KBM-7 (cell line): ENCODE measurements around the gene CCDC68.

ENCODE experiments used
- DNase-seq: peaks from one replicate; pipeline ENCODE4 v3.0.0-alpha.2; 2015
- in situ Hi-C: fragments of 300-500 bp; cut with MboI; formaldehyde crosslinking; loops from 2 replicates; pipeline ENCODE4 v1.14.3; 2020; ENCODE audit warnings: low sequenced_read_pairs, low pct_unique_long_range_greater_than_20kb, mixed read lengths

The CCDC68 gene

DNA sequence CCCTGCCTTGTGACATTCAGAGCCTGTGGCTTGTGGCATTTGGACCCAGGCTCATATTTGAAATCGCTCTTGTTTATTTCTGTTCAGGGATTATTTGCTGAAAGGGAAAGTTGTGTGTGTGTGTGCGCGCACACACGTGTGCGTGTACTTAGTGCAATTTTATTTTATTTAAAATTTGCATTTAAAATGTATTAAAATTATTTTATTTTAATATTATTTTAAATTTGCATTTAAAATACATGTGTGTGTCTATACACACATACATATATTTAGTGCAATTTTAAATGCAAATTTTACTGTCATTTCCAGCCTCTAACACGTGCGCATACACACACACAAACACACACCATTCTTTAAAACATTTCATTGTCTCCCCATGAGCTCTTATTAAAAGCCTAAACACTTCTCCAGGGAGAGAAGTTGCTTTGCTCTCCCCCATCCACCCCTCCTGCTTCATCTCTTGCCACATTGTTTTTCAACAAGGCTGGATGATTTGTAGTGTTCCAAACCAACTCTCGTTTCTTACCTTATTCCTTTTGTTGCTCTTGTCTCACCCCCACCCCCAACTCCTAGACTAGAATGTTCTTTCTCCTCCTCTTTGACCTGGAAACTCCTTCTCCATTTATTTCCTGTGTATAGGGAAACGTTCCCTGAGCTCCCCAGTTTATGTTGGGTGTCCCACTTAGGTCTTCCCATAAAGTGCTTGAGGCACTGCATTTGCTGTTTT is 3.8 kb upstream of the CCDC68 start:
- no peak for DNase-seq
- in situ Hi-C loops = loop anchor here (25.0 kb wide), 1 partner anchor 276 kb away; no protein-coding TSS in a partner anchor

DNA sequence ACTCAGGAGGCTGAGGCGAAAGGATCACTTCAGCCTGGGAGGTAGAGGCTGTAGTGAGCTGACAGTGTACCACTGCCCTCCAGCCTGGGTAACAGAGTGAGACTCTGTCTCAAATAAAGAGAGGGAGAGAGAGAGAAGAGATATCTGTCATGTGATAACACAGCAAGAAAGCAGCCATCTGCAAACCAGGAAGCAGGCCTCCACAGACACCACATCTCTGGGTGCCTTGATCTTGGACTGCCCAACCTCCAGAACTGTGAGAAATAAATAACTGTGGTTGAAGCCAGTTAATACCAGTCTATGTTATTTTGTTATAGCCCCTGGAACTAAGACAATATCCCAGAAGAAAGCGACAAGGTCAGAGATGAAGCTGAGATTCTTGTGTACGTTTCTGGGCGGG is 2.6 kb upstream of the CCDC68 start:
- no peak for DNase-seq
- in situ Hi-C loops = loop anchor here (25.0 kb wide), 1 partner anchor 275 kb away; no protein-coding TSS in a partner anchor

- no peak for DNase-seq
- in situ Hi-C loops = loop anchor here (25.0 kb wide), 1 partner anchor 274 kb away; no protein-coding TSS in a partner anchor
Observed at GRCh38 chr18:54961016-54961423, 1.8 kb upstream of the CCDC68 start.

- no peak for DNase-seq
- in situ Hi-C loops = loop anchor here (25.0 kb wide), 1 partner anchor 273 kb away; no protein-coding TSS in a partner anchor
Observed at GRCh38 chr18:54960197-54960596, 936 bp upstream of the CCDC68 start.

DNA sequence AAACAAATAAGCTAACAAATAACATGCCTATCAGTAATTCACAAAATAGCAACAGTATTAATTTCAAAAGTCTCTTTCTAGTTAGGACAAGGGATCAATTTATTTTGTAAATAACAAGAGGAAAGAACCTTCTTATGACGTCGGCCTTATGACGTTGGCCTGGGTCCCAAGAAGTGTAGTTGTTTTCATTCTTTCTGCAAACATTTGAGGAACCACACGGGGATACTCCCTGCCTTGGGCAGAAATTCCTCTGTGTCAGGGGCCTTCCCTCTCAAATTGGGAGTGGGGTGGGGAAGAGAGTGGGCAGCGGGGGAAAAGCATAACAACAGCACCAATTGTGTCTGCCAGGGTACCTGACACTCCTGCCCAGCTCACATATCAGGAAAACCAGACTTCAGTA is 1.3 kb downstream of the CCDC68 start:
- DNase-seq = no peak
- in situ Hi-C loops = loop anchor here (25.0 kb wide), 1 partner anchor 271 kb away; no protein-coding TSS in a partner anchor

DNA sequence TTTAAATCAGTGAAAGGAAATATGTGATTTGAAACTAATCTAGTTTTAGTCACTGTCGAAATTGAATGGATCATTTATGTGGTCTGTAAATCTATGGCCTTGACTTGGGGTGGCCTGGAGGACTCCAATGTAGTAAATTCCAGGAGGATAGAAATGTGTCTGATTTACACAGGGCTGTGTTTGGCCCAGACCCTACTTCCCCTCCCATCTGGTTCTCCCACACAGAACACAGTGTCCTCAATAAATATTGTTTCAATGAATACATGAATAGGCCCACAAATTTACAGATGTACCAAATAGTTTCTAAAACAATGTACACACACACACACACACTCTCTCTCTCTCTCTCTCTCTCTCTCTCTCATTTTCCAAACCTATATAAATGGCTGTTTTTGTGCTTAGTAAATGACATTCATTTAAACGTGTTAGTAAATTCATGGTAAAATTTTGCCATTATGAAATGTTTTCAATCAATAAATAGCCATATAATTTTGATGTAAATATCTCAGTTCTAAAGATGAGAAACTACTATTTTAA is 1.9 kb downstream of the CCDC68 start:
- DNase-seq = no peak
- in situ Hi-C loops = loop anchor here (25.0 kb wide), 1 partner anchor 270 kb away; no protein-coding TSS in a partner anchor

- DNase-seq = no peak
- in situ Hi-C loops = loop anchor here (25.0 kb wide), 1 partner anchor 269 kb away; no protein-coding TSS in a partner anchor
Observed at GRCh38 chr18:54956506-54956905, 2.8 kb downstream of the CCDC68 start.

GRCh38 chr18:54952026-54952425 is 7.2 kb downstream of the CCDC68 start:
- DNase-seq = no peak

GRCh38 chr18:54950221-54950620 is 9.0 kb downstream of the CCDC68 start:
- DNase-seq = no peak
- in situ Hi-C loops = loop anchor here (25.0 kb wide), 1 partner anchor 263 kb away; no protein-coding TSS in a partner anchor

More at GRCh38 chr18:54952026-54952425, 7.2 kb downstream of the CCDC68 start:
- in situ Hi-C loops = loop anchor here (25.0 kb wide), 1 partner anchor 265 kb away; no protein-coding TSS in a partner anchor

GRCh38 chr18:54949588-54949987 is 9.7 kb downstream of the CCDC68 start:
- no peak for DNase-seq
- in situ Hi-C loops = no loop called here

- no peak for DNase-seq
Observed at GRCh38 chr18:54948350-54948837, 10.9 kb downstream of the CCDC68 start.

GRCh38 chr18:54947091-54947490 is 12.2 kb downstream of the CCDC68 start:
- in situ Hi-C loops = no loop called here
- no peak for DNase-seq

More at GRCh38 chr18:54948350-54948837, 10.9 kb downstream of the CCDC68 start:
- in situ Hi-C loops = no loop called here

DNA sequence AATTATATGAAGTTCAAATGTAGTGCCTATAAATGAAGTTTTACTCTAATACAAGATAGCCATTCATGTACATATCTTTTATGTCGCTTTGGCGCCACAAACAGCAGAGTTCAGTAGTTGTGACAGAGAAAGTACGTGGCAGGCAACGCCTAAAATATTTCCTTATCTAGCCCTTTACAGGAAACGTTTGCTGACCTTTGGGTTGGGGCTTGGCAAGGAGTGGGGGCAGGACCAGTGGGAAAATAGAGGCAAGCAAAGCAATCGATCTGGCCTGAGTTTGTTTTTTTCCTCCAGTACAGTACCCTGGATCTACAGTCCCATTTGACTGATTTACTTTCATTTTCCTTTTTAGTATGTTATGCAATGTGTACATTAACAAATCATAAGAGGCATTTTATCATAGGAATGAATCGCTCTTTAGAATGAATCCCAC is 13.1 kb downstream of the CCDC68 start:
- in situ Hi-C loops = no loop called here
- peak; percentile 33 for DNase-seq

DNA sequence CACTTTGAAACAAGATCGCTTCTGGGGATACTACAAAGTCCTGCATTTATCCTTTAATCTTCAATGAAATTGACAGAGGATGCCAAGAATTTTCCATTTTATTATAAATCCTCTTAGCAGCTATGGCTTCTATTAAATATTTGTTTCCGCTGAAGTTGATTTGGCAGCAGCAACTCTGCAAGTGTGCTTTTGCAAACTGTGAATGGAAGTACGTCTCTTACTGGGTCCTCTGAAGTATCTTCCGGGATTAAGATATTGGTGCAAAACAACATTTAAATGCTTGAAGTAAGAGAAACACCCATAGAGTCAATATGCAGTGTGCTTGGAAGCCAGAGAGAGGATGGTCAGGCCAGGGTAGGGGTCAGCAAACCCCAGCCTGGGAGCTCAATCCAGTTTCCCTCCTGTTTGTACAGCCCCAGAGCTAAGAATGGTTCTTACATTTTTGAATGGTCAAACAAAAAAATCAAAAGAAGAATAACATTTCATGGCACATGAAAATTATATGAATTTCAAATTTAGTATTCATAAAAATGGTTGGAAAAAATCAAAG is 13.6 kb downstream of the CCDC68 start:
- in situ Hi-C loops = no loop called here

DNA sequence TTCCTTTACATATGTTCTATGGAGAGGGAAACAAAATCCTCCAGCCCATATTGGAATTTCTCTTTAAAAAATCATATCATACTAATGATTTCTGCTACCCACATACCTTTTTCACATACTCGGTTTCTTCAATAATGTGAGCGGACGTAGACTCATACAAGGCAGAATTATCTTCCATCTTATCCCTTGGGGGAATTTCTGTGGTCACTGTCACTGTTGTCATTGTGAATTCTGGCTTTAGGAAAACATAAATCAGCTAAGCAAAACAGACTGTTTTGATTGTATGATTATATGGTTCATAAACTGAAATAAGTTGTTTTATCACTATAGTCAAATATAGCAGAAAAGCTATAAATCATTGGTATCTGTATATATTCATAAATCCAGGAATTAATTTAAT is 16.7 kb downstream of the CCDC68 start:
- DNase-seq = no peak
- in situ Hi-C loops = no loop called here

More for the DNA sequence above, 13.6 kb downstream of the CCDC68 start:
- no peak for DNase-seq

GRCh38 chr18:54942144-54942543 is 17.1 kb downstream of the CCDC68 start:
- in situ Hi-C loops = no loop called here
- DNase-seq = no peak

DNA sequence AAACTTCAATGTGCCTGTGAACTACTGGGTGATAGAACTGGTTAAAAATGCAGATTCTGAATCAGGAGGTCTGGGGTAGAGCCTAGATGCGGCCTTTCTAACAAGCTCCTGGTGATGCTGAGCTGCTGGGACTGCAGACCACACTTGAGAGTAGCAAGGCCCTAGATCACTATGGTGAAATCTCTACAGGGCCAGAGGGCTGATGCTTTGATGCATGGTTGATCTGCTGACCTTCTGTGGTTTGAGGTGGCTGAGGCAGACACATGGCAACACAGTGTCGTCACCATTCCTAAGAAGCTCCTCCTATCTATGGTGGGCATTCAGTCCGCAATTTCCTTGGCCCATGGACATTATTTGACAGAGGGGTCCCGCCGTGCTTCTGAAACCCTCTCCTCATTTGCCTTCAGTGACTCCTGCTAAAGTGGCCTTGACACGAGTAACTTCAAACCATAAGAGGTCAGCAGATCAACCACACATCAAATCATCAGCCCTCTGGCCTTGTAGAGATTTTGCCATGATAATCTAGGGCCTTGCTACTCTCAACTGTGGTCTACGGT is 19.8 kb downstream of the CCDC68 start:
- no peak for DNase-seq

DNA sequence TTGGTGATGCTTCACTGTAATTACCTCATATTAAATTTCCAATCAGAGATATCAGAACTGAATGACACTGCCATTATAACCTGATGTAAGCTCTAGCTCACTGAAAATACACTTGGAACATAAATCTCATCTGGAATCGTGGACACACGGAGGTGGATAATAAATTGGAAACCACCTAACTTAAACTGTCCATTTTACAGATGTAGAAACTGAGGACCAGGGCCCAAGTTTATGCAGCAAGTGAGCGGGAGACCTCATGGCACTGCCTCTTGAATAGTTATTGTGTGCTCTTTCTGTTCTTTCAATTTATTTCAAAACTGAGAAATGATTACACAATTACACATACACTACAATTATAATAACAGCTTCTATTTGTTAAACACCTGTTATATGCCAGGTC is 20.8 kb downstream of the CCDC68 start:
- in situ Hi-C loops = no loop called here
- no peak for DNase-seq

More for the DNA sequence above, 19.8 kb downstream of the CCDC68 start:
- in situ Hi-C loops = no loop called here

- DNase-seq = no peak
- in situ Hi-C loops = no loop called here
Observed at GRCh38 chr18:54932472-54932871, 26.8 kb downstream of the CCDC68 start.
